ENCODE measurements around the gene APH1B. TPM values are rescaled to one million over a fixed set of nuclear protein-coding genes. Genes with fewer than 3 reads are reported as not detected.

The APH1B gene
- total RNA-seq, 1 experiment from 2014 or later = 20.9 TPM

- no peak overlapping the region for H2AFZ ChIP-seq (ENCODE audit: low read length)
- TF ChIP-seq CTCF (conservative IDR thresholded peaks at IDR 0.05) = no peak
- WGBS (ENCODE audit: extremely low coverage, insufficient read length, low lambda C conversion rate) = no CpG with 5 or more reads among the region's 1 CpG
- no peak overlapping the region for H2AK5ac ChIP-seq (ENCODE audit: insufficient read length, low read length)
- Mint-ChIP-seq H3K9me3 (peaks cover 18 to 23% of the 10 kb centered on the region in 2 experiments; a peak in 4 of 5 replicates), H3K4me3 (no peak overlapping the region), H3K27me3 (ENCODE audit: low read depth) (no peaks in the 10 kb centered on the region), H3K36me3 (ENCODE audit: insufficient read depth in 1 of 3, low read depth in 3 of 3) (peaks cover 24 to 39% (median 27%) of the 10 kb centered on the region in 3 experiments), H3K27ac (peak overlapping the region in 1 of 3 experiments; percentile 78; a peak in 1 of 7 replicates), H3K4me1 (no peaks in the 10 kb centered on the region)
- H3K23ac ChIP-seq (ENCODE audit: insufficient read length, low read depth, low read length) = no peak overlapping the region
- no peak overlapping the region for H3K9ac ChIP-seq (ENCODE audit: extremely low read depth, insufficient read length, low read length)
- no peaks in the 10 kb centered on the region; the same call in 1 of the 2 replicates for H3K27me3 ChIP-seq (ENCODE audit: insufficient read depth, low read length)
- H3K18ac ChIP-seq (ENCODE audit: insufficient read length, low read depth, low read length) = no peak overlapping the region
- no peak overlapping the region for H3K14ac ChIP-seq (ENCODE audit: insufficient read depth, low read length)
- H3K79me2 ChIP-seq (ENCODE audit: insufficient read depth, low read length) = no peaks in the 10 kb centered on the region
- no peak overlapping the region for H2BK15ac ChIP-seq (ENCODE audit: low read depth, low read length)
- H4K91ac ChIP-seq (ENCODE audit: insufficient read length, low read depth, low read length) = no peak overlapping the region
- H3K4me2 ChIP-seq (ENCODE audit: insufficient read depth, insufficient read length, low read length) = no peak overlapping the region
- no peak overlapping the region for H3K27ac ChIP-seq (ENCODE audit: insufficient read length, low read depth, low read length)
- no peak overlapping the region for H2BK5ac ChIP-seq (ENCODE audit: insufficient read length, low read length)
- H3K56ac ChIP-seq (ENCODE audit: insufficient read length, low read depth, low read length) = no peak overlapping the region
- no peak overlapping the region for H2BK120ac ChIP-seq (ENCODE audit: low read depth, low read length, poor library complexity, severe bottlenecking)
- H4K8ac ChIP-seq (replicated peaks; ENCODE audit: insufficient read length, low read depth, low read length) = no peak overlapping the region
- no peaks in the 10 kb centered on the region for H3K4me1 ChIP-seq (ENCODE audit: insufficient read depth, low read length)
- H2BK12ac ChIP-seq (ENCODE audit: insufficient read length, low read depth, low read length) = no peak overlapping the region
- no peak for DNase-seq
- no peaks in the 10 kb centered on the region for H3K23me2 ChIP-seq (ENCODE audit: insufficient read length, low read depth, low read length, poor library complexity, severe bottlenecking)
- H4K5ac ChIP-seq (ENCODE audit: insufficient read length, low read depth, low read length) = no peak overlapping the region
- no peak overlapping the region for H3T11ph ChIP-seq (ENCODE audit: low read length)
- no peaks in the 10 kb centered on the region for H3K9me3 ChIP-seq (ENCODE audit: control insufficient read depth, low read depth, low read length)
- no peaks in the 10 kb centered on the region for H3K79me1 ChIP-seq (ENCODE audit: insufficient read depth, low read depth, low read length, poor library complexity, severe bottlenecking)
- no peak overlapping the region for H3K4ac ChIP-seq (ENCODE audit: low read depth, low read length)
- no peak overlapping the region for H2BK20ac ChIP-seq (ENCODE audit: low read depth, low read length, poor library complexity, severe bottlenecking)
- H4K20me1 ChIP-seq (ENCODE audit: control insufficient read depth, insufficient read depth, insufficient read length) = no peaks in the 10 kb centered on the region
These were observed 33.6 kb upstream of the APH1B start for GRCh38 chr15:63243776-63244175.
